ENCODE data around the gene FTH1. TPM values are rescaled to one million over a fixed set of nuclear protein-coding genes. Genes with fewer than 3 reads are reported as not detected.

The FTH1 gene
- total RNA-seq, 2 donors from 2014 or later = 2,226 to 2,809 TPM

DNA sequence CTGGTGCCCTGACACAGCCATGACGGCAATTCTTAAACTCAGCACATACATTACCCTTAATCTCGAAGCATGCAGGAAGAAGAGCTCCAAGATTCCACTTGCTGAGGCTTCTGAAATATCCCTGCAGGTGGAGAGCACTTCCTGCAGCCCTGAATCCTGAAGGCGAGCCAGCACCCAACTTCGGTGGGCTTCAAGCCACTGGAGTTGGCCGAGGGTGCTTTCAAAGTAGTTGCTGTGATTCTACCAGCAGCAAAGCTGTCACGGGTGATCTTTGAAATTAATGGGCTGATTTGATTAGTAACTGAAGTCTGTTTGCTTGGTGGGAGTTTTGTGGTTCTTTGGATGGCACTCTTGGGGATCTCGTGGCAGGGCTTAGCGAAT, 9.0 kb upstream of the FTH1 start:
- Mint-ChIP-seq H3K9me3 (no peaks in the 10 kb centered on the region), H3K4me1 (peaks cover 37% of the 10 kb centered on the region), H3K27me3 (ENCODE audit: insufficient read depth) (peaks cover 23% of the 10 kb centered on the region), H3K27ac (no peak overlapping the region), H3K4me3 (no peak overlapping the region), H3K36me3 (ENCODE audit: low read depth) (no peaks in the 10 kb centered on the region)
- 90 to 94% methylated on average over 5 to 8 of the region's 8 CpGs for WGBS, 2 experiments (ENCODE audit: insufficient coverage in 1 of 2, insufficient read length in 1 of 2)
- Histone ChIP-seq H3K9ac (ENCODE audit: extremely low read depth, low read length, poor library complexity, severe bottlenecking) (no peak overlapping the region), H3K36me3 (ENCODE audit: control insufficient read depth, insufficient read depth, low read length) (no peaks in the 10 kb centered on the region), H3K9me3 (ENCODE audit: control insufficient read depth, low read length) (no peaks in the 10 kb centered on the region), H3K4me3 (ENCODE audit: low read length) (no peak overlapping the region), H3K4me1 (ENCODE audit: control insufficient read depth, insufficient read depth, low read length) (peaks cover 12% of the 10 kb centered on the region), H3K27ac (ENCODE audit: low read depth, low read length) (no peak overlapping the region), H3K27me3 (ENCODE audit: control insufficient read depth, insufficient read depth, low read length, poor library complexity, severe bottlenecking) (no peaks in the 10 kb centered on the region)
- no peak for DNase-seq
- TF ChIP-seq, protein P1, sequence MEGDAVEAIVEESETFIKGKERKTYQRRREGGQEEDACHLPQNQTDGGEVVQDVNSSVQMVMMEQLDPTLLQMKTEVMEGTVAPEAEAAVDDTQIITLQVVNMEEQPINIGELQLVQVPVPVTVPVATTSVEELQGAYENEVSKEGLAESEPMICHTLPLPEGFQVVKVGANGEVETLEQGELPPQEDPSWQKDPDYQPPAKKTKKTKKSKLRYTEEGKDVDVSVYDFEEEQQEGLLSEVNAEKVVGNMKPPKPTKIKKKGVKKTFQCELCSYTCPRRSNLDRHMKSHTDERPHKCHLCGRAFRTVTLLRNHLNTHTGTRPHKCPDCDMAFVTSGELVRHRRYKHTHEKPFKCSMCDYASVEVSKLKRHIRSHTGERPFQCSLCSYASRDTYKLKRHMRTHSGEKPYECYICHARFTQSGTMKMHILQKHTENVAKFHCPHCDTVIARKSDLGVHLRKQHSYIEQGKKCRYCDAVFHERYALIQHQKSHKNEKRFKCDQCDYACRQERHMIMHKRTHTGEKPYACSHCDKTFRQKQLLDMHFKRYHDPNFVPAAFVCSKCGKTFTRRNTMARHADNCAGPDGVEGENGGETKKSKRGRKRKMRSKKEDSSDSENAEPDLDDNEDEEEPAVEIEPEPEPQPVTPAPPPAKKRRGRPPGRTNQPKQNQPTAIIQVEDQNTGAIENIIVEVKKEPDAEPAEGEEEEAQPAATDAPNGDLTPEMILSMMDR (conservative IDR thresholded peaks at IDR 0.05) = no peak

GRCh38 chr11:61975638-61976419, 8.4 kb upstream of the FTH1 start:
- TF ChIP-seq, protein P1 (conservative IDR thresholded peaks at IDR 0.05) = no peak
- Histone ChIP-seq H3K27ac (ENCODE audit: low read depth, low read length) (no peak overlapping the region), H3K27me3 (ENCODE audit: control insufficient read depth, insufficient read depth, low read length, poor library complexity, severe bottlenecking) (no peaks in the 10 kb centered on the region), H3K9ac (ENCODE audit: extremely low read depth, low read length, poor library complexity, severe bottlenecking) (no peak overlapping the region), H3K9me3 (ENCODE audit: control insufficient read depth, low read length) (no peaks in the 10 kb centered on the region), H3K4me1 (ENCODE audit: control insufficient read depth, insufficient read depth, low read length) (peaks cover 12% of the 10 kb centered on the region), H3K36me3 (ENCODE audit: control insufficient read depth, insufficient read depth, low read length) (no peaks in the 10 kb centered on the region), H3K4me3 (ENCODE audit: low read length) (no peak overlapping the region)
- H3K27ac Mint-ChIP-seq = no peak overlapping the region
- no peaks in the 10 kb centered on the region for H3K36me3 Mint-ChIP-seq (ENCODE audit: low read depth)
- no peak overlapping the region for H3K4me3 Mint-ChIP-seq
- H3K27me3 Mint-ChIP-seq (ENCODE audit: insufficient read depth) = peaks cover 17% of the 10 kb centered on the region
- 92 to 98% methylated on average over 11 to 15 of the region's 15 CpGs for WGBS, 2 experiments (ENCODE audit: insufficient coverage in 1 of 2, insufficient read length in 1 of 2)
- no peaks in the 10 kb centered on the region for H3K9me3 Mint-ChIP-seq
- peaks cover 38% of the 10 kb centered on the region for H3K4me1 Mint-ChIP-seq
- no peak for DNase-seq

DNA sequence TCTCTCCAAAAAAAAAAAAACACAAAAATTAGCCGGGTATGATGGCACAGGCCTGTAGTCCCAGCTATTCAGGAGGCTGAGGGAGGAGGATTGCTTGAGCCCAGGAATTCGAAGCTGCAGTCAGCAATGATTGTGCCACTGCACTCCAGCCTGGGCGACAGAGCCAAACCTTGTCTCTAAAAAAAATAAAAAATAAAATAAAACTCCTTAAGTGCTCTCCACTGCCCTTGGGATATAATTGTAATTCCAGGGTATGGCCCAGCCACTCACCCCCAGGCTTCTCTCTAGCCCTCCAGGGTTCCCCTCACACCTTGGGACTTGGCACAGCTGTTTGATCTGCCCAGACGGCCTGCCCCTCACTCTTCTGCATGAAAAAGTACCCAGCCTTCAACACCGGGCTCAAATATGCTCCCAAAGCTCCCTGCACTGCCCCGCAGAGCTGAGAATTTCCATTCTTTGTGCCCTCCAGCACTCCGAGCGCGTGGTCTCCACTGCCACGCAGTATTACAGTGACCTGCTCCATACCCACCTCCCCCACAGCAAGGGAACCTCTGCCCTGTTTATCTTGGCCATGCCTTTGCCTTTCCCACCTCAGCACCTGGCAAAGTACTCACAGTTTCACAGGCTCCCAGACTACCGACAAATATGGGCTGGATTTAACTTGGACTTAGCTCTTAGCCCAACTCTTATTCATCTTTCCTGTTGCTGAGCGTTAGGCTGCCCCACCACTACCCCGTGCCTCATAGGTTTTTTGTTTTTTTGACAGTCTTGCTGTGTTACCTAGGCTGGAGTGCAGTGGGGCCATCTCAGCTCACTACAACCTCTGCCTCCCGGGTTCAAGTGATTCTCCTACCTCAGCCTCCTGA, 7.6 kb upstream of the FTH1 start:
- TF ChIP-seq, protein P1 (conservative IDR thresholded peaks at IDR 0.05) = no peak
- H3K4me3 Mint-ChIP-seq = no peak overlapping the region
- DNase-seq = peak; percentile 48
- peaks cover 12% of the 10 kb centered on the region for H3K4me1 ChIP-seq (ENCODE audit: control insufficient read depth, insufficient read depth, low read length)
- no peaks in the 10 kb centered on the region for H3K9me3 ChIP-seq (ENCODE audit: control insufficient read depth, low read length)
- no peaks in the 10 kb centered on the region for H3K36me3 ChIP-seq (ENCODE audit: control insufficient read depth, insufficient read depth, low read length)
- H3K9me3 Mint-ChIP-seq = no peaks in the 10 kb centered on the region
- no peak overlapping the region for H3K4me3 ChIP-seq (ENCODE audit: low read length)
- no peak overlapping the region for H3K9ac ChIP-seq (ENCODE audit: extremely low read depth, low read length, poor library complexity, severe bottlenecking)
- no peak overlapping the region for H3K27ac ChIP-seq (ENCODE audit: low read depth, low read length)
- 80 to 85% methylated on average over 12 to 14 of the region's 14 CpGs for WGBS, 2 experiments (ENCODE audit: insufficient coverage in 1 of 2, insufficient read length in 1 of 2)
- peak overlapping the region; percentile 59 for H3K27ac Mint-ChIP-seq
- no peaks in the 10 kb centered on the region for H3K27me3 ChIP-seq (ENCODE audit: control insufficient read depth, insufficient read depth, low read length, poor library complexity, severe bottlenecking)
- peaks cover 10% of the 10 kb centered on the region for H3K27me3 Mint-ChIP-seq (ENCODE audit: insufficient read depth)
- no peaks in the 10 kb centered on the region for H3K36me3 Mint-ChIP-seq (ENCODE audit: low read depth)
- peaks cover 34% of the 10 kb centered on the region for H3K4me1 Mint-ChIP-seq

Data from endodermal cell (in vitro differentiated cells).